Spleen (tissue), 11 donors: ENCODE data around the gene TIAM1. TPM values are rescaled to one million over a fixed set of nuclear protein-coding genes. Genes with fewer than 3 reads are reported as not detected.

ENCODE experiments used
- DNase-seq: peaks from one replicate; pipeline ENCODE4 v3.0.0-alpha.2; 2020
- H3K27ac ChIP-seq, 8 donors: fragments of 200-600 bp; sonication (generic) in 7 of 8; 1 replicate in 4 of 8; 2 replicates in 4 of 8; pipeline versions ENCODE4 v1.5.0 to v1.8.0; 2016 to 2021; ENCODE audit warnings: inconsistent platforms in 4 of 8, mild to moderate bottlenecking in 4 of 8, moderate library complexity in 1 of 8
- H3K27me3 ChIP-seq, 7 donors: fragments of 200-600 bp; sonication (generic) in 6 of 7; replicated peaks in 1 of 7; 1 replicate in 4 of 7; 2 replicates in 3 of 7; pipeline versions ENCODE4 v1.5.0 to v1.8.0; 2016 to 2021; ENCODE audit warnings: inconsistent platforms in 3 of 7, mild to moderate bottlenecking in 1 of 7
- H3K36me3 ChIP-seq, 6 donors: fragments of 200-600 bp; sonication (generic) in 5 of 6; 1 replicate in 4 of 6; 2 replicates in 2 of 6; pipeline versions ENCODE4 v1.5.0 to v1.8.0; 2016 to 2021; ENCODE audit warnings: inconsistent platforms in 2 of 6
- H3K4me1 ChIP-seq, 6 donors: fragments of 200-600 bp; sonication (generic) in 5 of 6; 1 replicate in 3 of 6; 2 replicates in 3 of 6; pipeline versions ENCODE4 v1.5.0 to v1.8.0; 2016 to 2021; ENCODE audit warnings: inconsistent platforms in 3 of 6
- H3K4me3 ChIP-seq, 8 donors: fragments of 200-600 bp; sonication (generic) in 7 of 8; 1 replicate in 4 of 8; 2 replicates in 4 of 8; pipeline versions ENCODE4 v1.5.0 to v1.8.0; 2016 to 2021; ENCODE audit warnings: inconsistent platforms in 4 of 8, mild to moderate bottlenecking in 4 of 8, moderate library complexity in 2 of 8
- H3K9me3 ChIP-seq, 8 donors: fragments of 200-600 bp; sonication (generic) in 7 of 8; 1 replicate in 4 of 8; 2 replicates in 4 of 8; pipeline versions ENCODE4 v1.5.0 to v1.8.0; 2016 to 2021; ENCODE audit warnings: inconsistent platforms in 4 of 8
- POLR2A ChIP-seq, 3 donors: fragments of 450-650 bp; IDR thresholded peaks; one replicate each; pipeline ENCODE4 v1.5.1; 2017; ENCODE audit warnings: antibody characterized with exemption in 3 of 3, mild to moderate bottlenecking in 1 of 3
- POLR2AphosphoS5 ChIP-seq, 3 donors: sonication (generic); formaldehyde crosslinking; IDR thresholded peaks; one replicate each; pipeline ENCODE4 v1.5.1; 2017; ENCODE audit warnings: antibody characterized with exemption in 3 of 3
- WGBS, 5 donors: extraction: QIAGEN DNeasy Blood & Tissue Kit in 3 of 5; methylation state at CpG; one replicate each; pipeline versions ENCODE4 v1.1.5 to v1.1.7; 2013 to 2018; 5-methylcytosine and 5-hydroxymethylcytosine counted together
- intact Hi-C: fragments of 100-400 bp; cut with DNase I; formaldehyde crosslinking; loops from one replicate; pipeline ENCODE4 v1.15.0; 2023; ENCODE audit warnings: low total_unique reads
- polyA plus RNA-seq, 3 donors: library from polyadenylated mRNA; stranded (reverse); fragments of 200-250 nt; gene quantifications; one replicate each; pipeline ENCODE4 v1.2.1, GENCODE V29; 2013
- total RNA-seq, 7 donors: library from RNA; depleted of rRNA in 3 of 7; stranded (reverse); fragments of >200 nt in 3 of 7; fragmentation: NEBNext Ultra II Directional in 4 of 7; extraction: Animal tissue kit (Norgen Biotek cat#: 25700) in 4 of 7; gene quantifications; one replicate each; pipeline versions ENCODE4 v1.1.0 to v1.2.1, GENCODE V29; 2016 to 2021
- TF ChIP-seq, protein P1 (sequence below), 11 experiments: fragments of 200-600 bp in 7 of 11; fragments of 450-650 bp in 4 of 11; sonication (generic) in 4 of 11; IDR thresholded peaks in 8 of 11; conservative IDR thresholded peaks in 3 of 11; 1 replicate in 7 of 11; 2 replicates in 4 of 11; pipeline versions ENCODE4 v1.4.0 to v1.8.0; 2016 to 2021; ENCODE audit warnings: antibody characterized with exemption in 11 of 11, inconsistent platforms in 4 of 11, mild to moderate bottlenecking in 1 of 11
- donor health status: healthy with polysubstance abuse.
- donor health status: DM: no; HTN: no; CAD: no; lungs with moderate emphysema.
- donor health status: DM: no; HTN: no; CAD: no.
- donor health status: Bipolar disorder and iron deficiency.
- donor health status: healthy.
- donor health status: DM: no; HTN: no; CAD: no.
- donor health status: DM: yes; HTN: yes; CAD: no.

The TIAM1 gene
- total and polyA plus RNA-seq, 10 donors: 1.9 to 35.0 (median 18.4) TPM

- Histone ChIP-seq H3K27me3 (no peaks in the 10 kb centered on the region), H3K9me3 (no peaks in the 10 kb centered on the region), H3K27ac (no peak overlapping the region), H3K4me1 (peaks cover 0 to 7% (median 0%) of the 10 kb centered on the region in 6 donors), H3K4me3 (no peak overlapping the region), H3K36me3 (no peaks in the 10 kb centered on the region)
- 85 to 90% (median 89%) methylated on average over 2 of the region's 2 CpGs for WGBS, 5 donors
- intact Hi-C loops: no loop called here
- no peak for TF ChIP-seq POLR2A (IDR thresholded peaks at IDR 0.05)
- TF ChIP-seq, protein P1, sequence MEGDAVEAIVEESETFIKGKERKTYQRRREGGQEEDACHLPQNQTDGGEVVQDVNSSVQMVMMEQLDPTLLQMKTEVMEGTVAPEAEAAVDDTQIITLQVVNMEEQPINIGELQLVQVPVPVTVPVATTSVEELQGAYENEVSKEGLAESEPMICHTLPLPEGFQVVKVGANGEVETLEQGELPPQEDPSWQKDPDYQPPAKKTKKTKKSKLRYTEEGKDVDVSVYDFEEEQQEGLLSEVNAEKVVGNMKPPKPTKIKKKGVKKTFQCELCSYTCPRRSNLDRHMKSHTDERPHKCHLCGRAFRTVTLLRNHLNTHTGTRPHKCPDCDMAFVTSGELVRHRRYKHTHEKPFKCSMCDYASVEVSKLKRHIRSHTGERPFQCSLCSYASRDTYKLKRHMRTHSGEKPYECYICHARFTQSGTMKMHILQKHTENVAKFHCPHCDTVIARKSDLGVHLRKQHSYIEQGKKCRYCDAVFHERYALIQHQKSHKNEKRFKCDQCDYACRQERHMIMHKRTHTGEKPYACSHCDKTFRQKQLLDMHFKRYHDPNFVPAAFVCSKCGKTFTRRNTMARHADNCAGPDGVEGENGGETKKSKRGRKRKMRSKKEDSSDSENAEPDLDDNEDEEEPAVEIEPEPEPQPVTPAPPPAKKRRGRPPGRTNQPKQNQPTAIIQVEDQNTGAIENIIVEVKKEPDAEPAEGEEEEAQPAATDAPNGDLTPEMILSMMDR (IDR thresholded peaks at IDR 0.05 in 8 of 11, conservative IDR thresholded peaks at IDR 0.05 in 3 of 11): no peak
- no peak for TF ChIP-seq POLR2AphosphoS5 (IDR thresholded peaks at IDR 0.05)
- no peak for DNase-seq
Observed at GRCh38 chr21:31367801-31368200, 23.7 kb upstream of the TIAM1 start.

- no peaks in the 10 kb centered on the region for H3K9me3 ChIP-seq
- H3K27ac ChIP-seq: no peak overlapping the region
- 57 to 78% (median 64%) methylated on average over 2 of the region's 2 CpGs for WGBS, 5 donors
- intact Hi-C loops: no loop called here
- H3K4me3 ChIP-seq: no peak overlapping the region
- no peaks in the 10 kb centered on the region for H3K36me3 ChIP-seq
- H3K4me1 ChIP-seq: peaks cover 0 to 7% (median 0%) of the 10 kb centered on the region in 6 donors
- no peak for DNase-seq
- H3K27me3 ChIP-seq: no peaks in the 10 kb centered on the region
- no peak for TF ChIP-seq POLR2AphosphoS5 (IDR thresholded peaks at IDR 0.05)
- TF ChIP-seq POLR2A (IDR thresholded peaks at IDR 0.05): no peak
- TF ChIP-seq, protein P1 (IDR thresholded peaks at IDR 0.05 in 8 of 11, conservative IDR thresholded peaks at IDR 0.05 in 3 of 11): no peak
Observed at GRCh38 chr21:31366825-31367224, 22.8 kb upstream of the TIAM1 start.

GRCh38 chr21:31364253-31364945, 20.3 kb upstream of the TIAM1 start:
- no peak overlapping the region for H3K4me3 ChIP-seq
- no peak for DNase-seq
- no peak for TF ChIP-seq POLR2AphosphoS5 (IDR thresholded peaks at IDR 0.05)
- TF ChIP-seq, protein P1 (IDR thresholded peaks at IDR 0.05 in 8 of 11, conservative IDR thresholded peaks at IDR 0.05 in 3 of 11): no peak
- TF ChIP-seq POLR2A (IDR thresholded peaks at IDR 0.05): no peak
- H3K36me3 ChIP-seq: no peaks in the 10 kb centered on the region
- no peak overlapping the region for H3K27ac ChIP-seq
- WGBS, 5 donors: 78 to 86% (median 80%) methylated on average over 4 of the region's 4 CpGs
- peaks cover 0 to 7% (median 0%) of the 10 kb centered on the region in 6 donors for H3K4me1 ChIP-seq
- no peaks in the 10 kb centered on the region for H3K27me3 ChIP-seq
- intact Hi-C loops: no loop called here
- H3K9me3 ChIP-seq: peaks cover 0 to 15% (median 10%) of the 10 kb centered on the region in 8 donors

- intact Hi-C loops: no loop called here
- 25 to 35% (median 30%) methylated on average over 1 of the region's 1 CpG for WGBS, 5 donors
- H3K36me3 ChIP-seq: no peaks in the 10 kb centered on the region
- TF ChIP-seq, protein P1 (IDR thresholded peaks at IDR 0.05 in 8 of 11, conservative IDR thresholded peaks at IDR 0.05 in 3 of 11): no peak
- no peak for TF ChIP-seq POLR2A (IDR thresholded peaks at IDR 0.05)
- no peak for TF ChIP-seq POLR2AphosphoS5 (IDR thresholded peaks at IDR 0.05)
- H3K4me3 ChIP-seq: no peak overlapping the region
- no peaks in the 10 kb centered on the region for H3K27me3 ChIP-seq
- peaks cover 0 to 7% (median 0%) of the 10 kb centered on the region in 6 donors for H3K4me1 ChIP-seq
- peaks cover 0 to 17% (median 14%) of the 10 kb centered on the region in 8 donors for H3K9me3 ChIP-seq
- H3K27ac ChIP-seq: no peak overlapping the region
- no peak for DNase-seq
Observed at GRCh38 chr21:31363720-31364119, 19.7 kb upstream of the TIAM1 start.
